IMR-90 (cell line): Measurements from ENCODE around the gene IL4. TPM values are rescaled to one million over a fixed set of nuclear protein-coding genes. Genes with fewer than 3 reads are reported as not detected.

Experiments used
- ATAC-seq: fragments of 200-7000 bp; cut with Tn5 transposase; 2 replicates; pipeline ENCODE4 v1.9.1; 2020; ENCODE audit warnings: low read depth, mild to moderate bottlenecking, moderate library complexity
- BruUV-seq: library from RNA; stranded (reverse); fragments of 400-500 nt; replicated peaks from 2 replicates; lab custom pipeline; 2021; lab: Mats Ljungman, UMichigan
- CTCF ChIA-PET: fragments of 300-600 bp; formaldehyde crosslinking; extraction: SDS; loops from one replicate; lab custom pipeline; 2021; ENCODE audit warnings: antibody characterized with exemption; lab: Yijun Ruan, JAX
- POLR2A ChIA-PET: fragments of 300-600 bp; sonication (Branson Sonifier 250); formaldehyde crosslinking; loops from one replicate; lab custom pipeline; 2022; ENCODE audit warnings: antibody characterized with exemption; ENCODE audit not compliant: unreplicated experiment; lab: Charles Lee
- DNase-seq: peaks from one replicate; pipeline ENCODE4 v3.0.0; 2013
- H2AFZ ChIP-seq: replicated peaks from 2 replicates; pipeline ENCODE3; 2013; ENCODE audit warnings: low read length, mild to moderate bottlenecking; ENCODE audit not compliant: poor library complexity
- H2AK5ac ChIP-seq: 2 replicates; pipeline ENCODE4 v1.6.1; 2013; ENCODE audit warnings: low read depth, low read length, inconsistent platforms
- H2AK9ac ChIP-seq: replicated peaks from 2 replicates; pipeline ENCODE3; 2013; ENCODE audit warnings: mild to moderate bottlenecking, low read depth, low read length, moderate library complexity; ENCODE audit not compliant: poor library complexity
- H2BK120ac ChIP-seq: 2 replicates; pipeline ENCODE4 v1.6.1; 2013; ENCODE audit warnings: low read depth, low read length, inconsistent platforms
- H2BK15ac ChIP-seq: 3 replicates; pipeline ENCODE4 v1.6.1; 2013; ENCODE audit warnings: low read depth, low read length, inconsistent platforms
- H2BK20ac ChIP-seq: 2 replicates; pipeline ENCODE4 v1.6.1; 2013; ENCODE audit warnings: low read depth, mild to moderate bottlenecking, inconsistent platforms, low read length, moderate library complexity
- H2BK5ac ChIP-seq: 2 replicates; pipeline ENCODE4 v1.6.1; 2013; ENCODE audit warnings: mild to moderate bottlenecking, low read depth, low read length, inconsistent platforms; ENCODE audit not compliant: poor library complexity, severe bottlenecking
- H3K14ac ChIP-seq: replicated peaks from 2 replicates; pipeline ENCODE4 v1.6.1; 2013; ENCODE audit warnings: low read depth, low read length, inconsistent platforms
- H3K18ac ChIP-seq: 2 replicates; pipeline ENCODE4 v1.6.1; 2013; ENCODE audit warnings: low read depth, low read length, control low read depth
- H3K23ac ChIP-seq: 2 replicates; pipeline ENCODE4 v1.6.1; 2013; ENCODE audit warnings: low read depth, low read length, inconsistent platforms
- H3K27ac ChIP-seq: 2 replicates; pipeline ENCODE4 v1.5.1; 2013; ENCODE audit warnings: mild to moderate bottlenecking, control low read depth, low read length; ENCODE audit not compliant: insufficient read depth
- H3K27me3 ChIP-seq: 2 replicates; pipeline ENCODE4 v1.6.1; 2013; ENCODE audit warnings: low read length; ENCODE audit not compliant: control insufficient read depth, insufficient read depth
- H3K36me3 ChIP-seq: 2 replicates; pipeline ENCODE4 v1.6.1; 2013; ENCODE audit warnings: low read length, mixed read lengths; ENCODE audit not compliant: control insufficient read depth, insufficient read depth
- H3K4ac ChIP-seq: 2 replicates; pipeline ENCODE4 v1.6.1; 2013; ENCODE audit warnings: low read depth, low read length, inconsistent platforms
- H3K4me1 ChIP-seq: 2 replicates; pipeline ENCODE4 v1.6.1; 2013; ENCODE audit warnings: low read length, mixed read lengths; ENCODE audit not compliant: control insufficient read depth, insufficient read depth
- H3K4me2 ChIP-seq: 2 replicates; pipeline ENCODE4 v1.6.1; 2013; ENCODE audit warnings: low read depth, mild to moderate bottlenecking, control low read depth, low read length, moderate library complexity
- H3K4me3 ChIP-seq: 2 replicates; pipeline ENCODE4 v1.5.1; 2013; ENCODE audit warnings: low read depth, mild to moderate bottlenecking, control low read depth, low read length, moderate library complexity; ENCODE audit not compliant: insufficient read depth
- H3K56ac ChIP-seq: 2 replicates; pipeline ENCODE4 v1.6.1; 2013; ENCODE audit warnings: low read length, inconsistent platforms; ENCODE audit not compliant: insufficient read depth; ENCODE audit errors: extremely low read depth
- H3K79me1 ChIP-seq, 2 experiments: 2 replicates each; pipeline ENCODE4 v1.6.1; 2013; ENCODE audit warnings: low read length in 2 of 2, inconsistent platforms in 1 of 2, low read depth in 1 of 2
- H3K9ac ChIP-seq: 2 replicates; pipeline ENCODE4 v1.6.1; 2013; ENCODE audit warnings: low read depth, low read length, control low read depth
- H3K9me1 ChIP-seq: 2 replicates; pipeline ENCODE4 v1.6.1; 2013; ENCODE audit warnings: low read length, inconsistent platforms; ENCODE audit not compliant: insufficient read depth
- H3K9me3 ChIP-seq: 2 replicates; pipeline ENCODE4 v1.6.1; 2013; ENCODE audit warnings: low read length; ENCODE audit not compliant: control insufficient read depth, insufficient read depth
- H4K20me1 ChIP-seq: 2 replicates; pipeline ENCODE4 v1.6.1; 2013; ENCODE audit warnings: low read length, inconsistent platforms; ENCODE audit not compliant: insufficient read depth
- H4K5ac ChIP-seq: 2 replicates; pipeline ENCODE4 v1.6.1; 2013; ENCODE audit warnings: mild to moderate bottlenecking, low read depth, low read length, control low read depth
- H4K8ac ChIP-seq, 2 experiments: 2 replicates each; pipeline ENCODE4 v1.6.1; 2013; ENCODE audit warnings: low read depth in 2 of 2, low read length in 2 of 2, control low read depth in 1 of 2, inconsistent platforms in 1 of 2
- H4K91ac ChIP-seq: 2 replicates; pipeline ENCODE4 v1.6.1; 2013; ENCODE audit warnings: low read depth, low read length, inconsistent platforms; ENCODE audit not compliant: insufficient read depth
- BHLHE40 ChIP-seq: fragments of 150-350 bp; IDR thresholded peaks from 2 replicates; pipeline ENCODE4 v1.6.1; 2016; ENCODE audit warnings: mild to moderate bottlenecking, low read depth, low read length
- CHD1 ChIP-seq: IDR thresholded peaks from 2 replicates; pipeline ENCODE4 v1.6.1; 2012; ENCODE audit warnings: low read depth, low read length, improper control_type of control experiment
- CTCF ChIP-seq: conservative IDR thresholded peaks from 2 replicates; pipeline ENCODE4 v1.5.1; 2012; ENCODE audit warnings: mild to moderate bottlenecking, low read depth, low read length, improper control_type of control experiment
- ELK1 ChIP-seq: fragments of 150-350 bp; IDR thresholded peaks from 2 replicates; pipeline ENCODE4 v1.6.1; 2016; ENCODE audit warnings: low read depth, mild to moderate bottlenecking, low read length, moderate library complexity, borderline replicate concordance
- FOS ChIP-seq: fragments of 150-350 bp; IDR thresholded peaks from 2 replicates; pipeline ENCODE4 v1.6.1; 2016; ENCODE audit warnings: low read depth, low read length
- MAZ ChIP-seq: IDR thresholded peaks from 2 replicates; pipeline ENCODE4 v1.6.1; 2012; ENCODE audit warnings: low read depth, mild to moderate bottlenecking, low read length, improper control_type of control experiment, moderate library complexity, borderline replicate concordance
- POLR2A ChIP-seq: IDR thresholded peaks from 2 replicates; pipeline ENCODE4 v1.6.1; 2012; ENCODE audit warnings: mild to moderate bottlenecking, low read depth, low read length
- RAD21 ChIP-seq: IDR thresholded peaks from 2 replicates; pipeline ENCODE4 v1.6.1; 2012; ENCODE audit warnings: low read length, improper control_type of control experiment
- WGBS, 2 experiments: methylation state at CpG; one replicate each; pipeline versions ENCODE4 v1.1.5 to v1.1.7; 2013; ENCODE audit warnings: missing lambda C conversion rate in 2 of 2; ENCODE audit not compliant: insufficient read length in 1 of 2; ENCODE audit errors: extremely low coverage in 2 of 2; 5-methylcytosine and 5-hydroxymethylcytosine counted together
- dilution Hi-C: fragments of 300-500 bp; cut with HindIII; formaldehyde crosslinking; loops from one replicate; pipeline ENCODE4 v1.14.3; 2018; ENCODE audit warnings: low sequenced_read_pairs; ENCODE audit not compliant: unreplicated experiment
- in situ Hi-C: fragments of 300-500 bp; cut with MboI; formaldehyde crosslinking; loops from 3 replicates; pipeline ENCODE4 v1.14.3; 2019; ENCODE audit warnings: low sequenced_read_pairs, inconsistent platforms, mixed read lengths
- intact Hi-C: fragments of 100-400 bp; cut with micrococcal nuclease; formaldehyde crosslinking; loops from 2 replicates; pipeline ENCODE4 v1.10.0; 2022
- polyA plus RNA-seq, 3 experiments: library from polyadenylated mRNA; depleted of rRNA; stranded (reverse); fragments of >200 nt; gene quantifications; 2 replicates each; pipeline ENCODE4 v1.2.3, GENCODE V29; 2012; ENCODE audit warnings: low replicate concordance in 1 of 3
- total RNA-seq: library from RNA; depleted of rRNA; stranded (reverse); fragments of >200 nt; gene quantifications from 2 replicates; pipeline ENCODE4 v1.2.3, GENCODE V29; 2012
- TF ChIP-seq, protein P1 (sequence below): fragments of 150-350 bp; IDR thresholded peaks from 2 replicates; pipeline ENCODE4 v1.6.1; 2017; ENCODE audit warnings: mild to moderate bottlenecking, antibody characterized with exemption, low read length, low read depth

Gene IL4
- total and polyA plus RNA-seq, 2 of the 4 experiments (the other 2 are of a cell fraction) = not detected

GRCh38 chr5:132667309-132667708 is 6.5 kb upstream of the IL4 start:
- no peak overlapping the region for H3K4me2 ChIP-seq
- POLR2A ChIA-PET = no interaction called here
- H4K91ac ChIP-seq = no peak overlapping the region
- H3K79me1 ChIP-seq = no peaks in the 10 kb centered on the region
- H3K56ac ChIP-seq = no peak overlapping the region
- H2AK9ac ChIP-seq = no peak overlapping the region
- H3K23ac ChIP-seq = no peak overlapping the region
- DNase-seq = no peak
- no peak overlapping the region for H2AFZ ChIP-seq
- ATAC-seq = no peak
- no peaks in the 10 kb centered on the region for H3K9me3 ChIP-seq
- no peak overlapping the region for H2AK5ac ChIP-seq
- no peak for TF ChIP-seq BHLHE40
- no peak for TF ChIP-seq RAD21
- TF ChIP-seq CTCF = no peak
- TF ChIP-seq POLR2A = no peak
- TF ChIP-seq, protein P1, sequence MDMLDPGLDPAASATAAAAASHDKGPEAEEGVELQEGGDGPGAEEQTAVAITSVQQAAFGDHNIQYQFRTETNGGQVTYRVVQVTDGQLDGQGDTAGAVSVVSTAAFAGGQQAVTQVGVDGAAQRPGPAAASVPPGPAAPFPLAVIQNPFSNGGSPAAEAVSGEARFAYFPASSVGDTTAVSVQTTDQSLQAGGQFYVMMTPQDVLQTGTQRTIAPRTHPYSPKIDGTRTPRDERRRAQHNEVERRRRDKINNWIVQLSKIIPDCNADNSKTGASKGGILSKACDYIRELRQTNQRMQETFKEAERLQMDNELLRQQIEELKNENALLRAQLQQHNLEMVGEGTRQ = no peak
- no peak for TF ChIP-seq FOS
- TF ChIP-seq MAZ = no peak
- TF ChIP-seq ELK1 = no peak
- TF ChIP-seq CHD1 = no peak
- H3K9ac ChIP-seq = no peak overlapping the region
- H3K4ac ChIP-seq = no peak overlapping the region
- dilution Hi-C loops (no loop called here), intact Hi-C loops (no loop called here), in situ Hi-C loops (no loop called here)
- no peak overlapping the region for H2BK5ac ChIP-seq
- no peak overlapping the region for H3K14ac ChIP-seq
- H4K20me1 ChIP-seq = no peaks in the 10 kb centered on the region
- no peak overlapping the region for H2BK15ac ChIP-seq
- CTCF ChIA-PET = no interaction called here
- no peak overlapping the region for H3K18ac ChIP-seq
- no TSS peak for BruUV-seq
- H3K27me3 ChIP-seq = no peaks in the 10 kb centered on the region
- no peak overlapping the region for H4K8ac ChIP-seq
- H2BK20ac ChIP-seq = no peak overlapping the region
- no peak overlapping the region for H2BK120ac ChIP-seq
- WGBS, 2 experiments = no CpG with 5 or more reads among the region's 10 CpGs
- H3K9me1 ChIP-seq = no peaks in the 10 kb centered on the region
- no peak overlapping the region for H3K27ac ChIP-seq
- H3K36me3 ChIP-seq = no peaks in the 10 kb centered on the region
- H3K4me1 ChIP-seq = peaks cover 3% of the 10 kb centered on the region; the same call in 1 of the 2 replicates
- no peak overlapping the region for H3K4me3 ChIP-seq
- H4K5ac ChIP-seq = no peak overlapping the region
